Nephron progenitor cell (in vitro differentiated cells): ENCODE data around the gene SPAG16.

Source experiments
- DNase-seq: peaks from one replicate; pipeline ENCODE4 v3.0.0; 2021
- H3K27ac Mint-ChIP-seq: 2 replicates; pipeline ENCODE4 v1.8.0; 2021; ENCODE audit warnings: mild to moderate bottlenecking, moderate library complexity, mixed read lengths
- H3K27me3 Mint-ChIP-seq: 2 replicates; pipeline ENCODE4 v1.8.0; 2021; ENCODE audit warnings: mild to moderate bottlenecking, low read depth, mixed read lengths; ENCODE audit not compliant: poor library complexity
- H3K36me3 Mint-ChIP-seq: 2 replicates; pipeline ENCODE4 v1.8.0; 2021; ENCODE audit warnings: low read depth, mixed read lengths
- H3K4me1 Mint-ChIP-seq: 2 replicates; pipeline ENCODE4 v1.8.0; 2021; ENCODE audit warnings: mixed read lengths
- H3K4me3 Mint-ChIP-seq: 2 replicates; pipeline ENCODE4 v1.8.0; 2021; ENCODE audit warnings: mild to moderate bottlenecking, moderate library complexity, mixed read lengths
- H3K9me3 Mint-ChIP-seq: 2 replicates; pipeline ENCODE4 v1.8.0; 2021; ENCODE audit warnings: mild to moderate bottlenecking, moderate library complexity, mixed read lengths
- CTCF ChIP-seq: fragments of 200-600 bp; sonication (generic); IDR thresholded peaks from 2 replicates; pipeline ENCODE4 v1.5.0; 2021; ENCODE audit warnings: antibody characterized with exemption

The SPAG16 gene

DNA sequence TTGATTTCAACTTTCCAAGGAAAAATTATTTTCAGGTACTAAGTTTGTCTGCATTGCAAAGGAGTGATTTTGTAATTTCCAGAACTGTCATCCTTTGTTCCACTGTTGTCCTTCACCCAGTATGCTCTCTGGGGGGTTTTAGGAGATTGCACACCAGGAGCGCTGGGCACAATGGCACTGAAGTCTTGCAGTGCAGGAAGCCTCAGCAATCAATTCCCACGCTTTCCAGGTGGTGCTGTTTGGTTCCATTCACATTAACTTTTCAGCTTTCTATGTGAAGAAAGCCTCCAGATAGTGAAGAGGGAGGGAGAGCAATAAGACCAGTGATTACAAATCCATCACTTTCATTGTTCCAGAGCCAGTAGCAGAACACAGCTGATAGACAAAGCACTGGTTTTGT is 782.6 kb downstream of the SPAG16 start:
- no peak for DNase-seq
- H3K36me3 Mint-ChIP-seq: no peaks in the 10 kb centered on the region

DNA sequence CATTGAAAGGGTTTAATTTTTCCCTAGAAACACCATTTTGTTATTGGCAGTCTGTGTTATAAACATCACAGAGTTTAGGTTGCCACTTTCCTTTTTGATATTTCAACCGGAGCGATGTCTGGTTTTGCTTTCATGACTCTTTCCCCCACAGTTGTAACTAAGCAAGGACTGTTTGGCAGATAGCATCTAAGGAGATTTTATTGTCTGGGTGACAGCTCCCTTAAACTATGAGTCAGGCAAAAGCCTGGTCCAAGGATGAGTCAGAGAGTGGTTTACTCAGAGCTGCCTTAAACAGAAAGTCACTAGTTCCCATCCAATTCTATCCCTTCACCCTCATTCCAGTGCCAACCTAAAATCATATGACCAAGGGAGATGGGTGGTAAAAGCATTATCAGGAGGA is 785.0 kb downstream of the SPAG16 start:
- Mint-ChIP-seq H3K27me3 (peaks cover 3% of the 10 kb centered on the region), H3K36me3 (no peaks in the 10 kb centered on the region), H3K4me3 (no peak overlapping the region), H3K27ac (no peak overlapping the region), H3K4me1 (peaks cover 27% of the 10 kb centered on the region), H3K9me3 (no peaks in the 10 kb centered on the region)
- DNase-seq: no peak
- no peak for TF ChIP-seq CTCF

More for the DNA sequence above, 782.6 kb downstream of the SPAG16 start:
- Mint-ChIP-seq H3K27ac (no peak overlapping the region), H3K4me1 (peaks cover 27% of the 10 kb centered on the region), H3K4me3 (no peak overlapping the region), H3K27me3 (no peaks in the 10 kb centered on the region), H3K9me3 (no peaks in the 10 kb centered on the region)
- TF ChIP-seq CTCF: no peak

GRCh38 chr2:214075456-214075855 is 791.2 kb downstream of the SPAG16 start:
- Mint-ChIP-seq H3K27me3 (peaks cover 3% of the 10 kb centered on the region), H3K4me1 (no peaks in the 10 kb centered on the region), H3K27ac (no peak overlapping the region), H3K4me3 (no peak overlapping the region), H3K36me3 (no peaks in the 10 kb centered on the region), H3K9me3 (no peaks in the 10 kb centered on the region)
- no peak for TF ChIP-seq CTCF
- no peak for DNase-seq

- Mint-ChIP-seq H3K27me3 (peaks cover 3% of the 10 kb centered on the region), H3K27ac (no peak overlapping the region), H3K4me1 (no peaks in the 10 kb centered on the region), H3K36me3 (no peaks in the 10 kb centered on the region), H3K4me3 (no peak overlapping the region), H3K9me3 (no peaks in the 10 kb centered on the region)
- TF ChIP-seq CTCF: no peak
- no peak for DNase-seq
Observed at GRCh38 chr2:214076527-214076926, 792.3 kb downstream of the SPAG16 start.

GRCh38 chr2:214077727-214078126 is 793.5 kb downstream of the SPAG16 start:
- Mint-ChIP-seq H3K27ac (peak overlapping the region; percentile 67), H3K4me1 (no peaks in the 10 kb centered on the region), H3K27me3 (peaks cover 3% of the 10 kb centered on the region), H3K4me3 (no peak overlapping the region), H3K9me3 (no peaks in the 10 kb centered on the region), H3K36me3 (no peaks in the 10 kb centered on the region)
- TF ChIP-seq CTCF: no peak
- no peak for DNase-seq

DNA sequence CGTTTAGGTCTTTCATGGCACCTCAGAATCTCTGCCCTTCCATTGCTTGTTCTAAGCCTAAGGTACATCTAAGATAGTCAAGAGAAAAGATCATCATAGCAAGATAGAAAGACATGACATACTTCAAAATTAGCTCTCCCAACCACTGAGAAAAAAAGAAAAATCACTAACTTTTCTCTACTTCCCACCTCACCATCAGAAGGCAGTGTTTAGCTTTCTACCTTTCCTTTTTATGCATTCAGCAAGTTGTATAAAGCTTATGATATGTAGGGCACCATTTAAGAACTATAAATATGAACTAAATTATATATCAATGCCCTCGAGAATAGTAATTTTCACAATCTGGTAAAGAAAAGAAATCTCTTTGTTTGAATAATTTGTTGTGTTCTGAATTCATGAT is 794.8 kb downstream of the SPAG16 start:
- no peak overlapping the region for H3K4me3 Mint-ChIP-seq
- H3K36me3 Mint-ChIP-seq: no peaks in the 10 kb centered on the region
- no peak overlapping the region for H3K27ac Mint-ChIP-seq
- no peaks in the 10 kb centered on the region for H3K4me1 Mint-ChIP-seq
- TF ChIP-seq CTCF: no peak
- DNase-seq: no peak
- H3K27me3 Mint-ChIP-seq: peaks cover 1% of the 10 kb centered on the region
- no peaks in the 10 kb centered on the region for H3K9me3 Mint-ChIP-seq
